OCI-LY7 (cell line): ENCODE results near the gene TTC36. TPM values are rescaled to one million over a fixed set of nuclear protein-coding genes. Genes with fewer than 3 reads are reported as not detected.

Source experiments
- BruUV-seq: library from RNA; stranded (reverse); fragments of 400-500 nt; replicated peaks from 2 replicates; lab custom pipeline; 2021; lab: Mats Ljungman, UMichigan
- CTCF ChIA-PET: fragments of 300-600 bp; sonication (Branson Sonifier 250); formaldehyde crosslinking; loops from one replicate; lab custom pipeline; 2022; ENCODE audit warnings: antibody characterized with exemption; ENCODE audit not compliant: unreplicated experiment; lab: Charles Lee
- POLR2A ChIA-PET: fragments of 300-600 bp; sonication (Branson Sonifier 250); formaldehyde crosslinking; loops from one replicate; lab custom pipeline; 2022; ENCODE audit warnings: antibody characterized with exemption; lab: Charles Lee
- DNase-seq: peaks from one replicate; pipeline ENCODE4 v3.0.0-alpha.2; 2015; ENCODE audit warnings: low spot score
- H2AFZ ChIP-seq: fragments of 200-600 bp; sonication (generic), shearing (Covaris generic); 2 replicates; pipeline ENCODE4 v1.6.1; 2014; ENCODE audit warnings: mild to moderate bottlenecking, antibody characterized with exemption, low read length, moderate library complexity
- H3K27ac ChIP-seq: fragments of 200-600 bp; sonication (generic); 2 replicates; pipeline ENCODE4 v1.5.1; 2014; ENCODE audit warnings: mixed run types, low read depth, mild to moderate bottlenecking, moderate library complexity, low read length, inconsistent platforms; ENCODE audit not compliant: poor library complexity, severe bottlenecking
- H3K36me3 ChIP-seq: fragments of 200-600 bp; sonication (generic); 2 replicates; pipeline ENCODE4 v1.6.1; 2014; ENCODE audit warnings: mild to moderate bottlenecking, antibody characterized with exemption, low read length, moderate library complexity, mixed read lengths; ENCODE audit not compliant: insufficient read depth
- H3K4me1 ChIP-seq: fragments of 200-600 bp; sonication (generic); 2 replicates; pipeline ENCODE4 v1.5.1; 2014; ENCODE audit warnings: mild to moderate bottlenecking, low read length; ENCODE audit not compliant: insufficient read depth, poor library complexity, severe bottlenecking
- H3K4me2 ChIP-seq: fragments of 200-600 bp; sonication (generic); 2 replicates; pipeline ENCODE4 v1.6.1; 2014; ENCODE audit warnings: mild to moderate bottlenecking, low read length
- H3K4me3 ChIP-seq: fragments of 200-600 bp; sonication (generic); 2 replicates; pipeline ENCODE4 v1.5.1; 2014; ENCODE audit warnings: mild to moderate bottlenecking, low read depth, low read length; ENCODE audit not compliant: poor library complexity, severe bottlenecking
- H3K79me2 ChIP-seq: fragments of 200-600 bp; sonication (generic); 2 replicates; pipeline ENCODE4 v1.6.1; 2016; ENCODE audit warnings: low read depth, mild to moderate bottlenecking, low read length, moderate library complexity, mixed read lengths; ENCODE audit not compliant: insufficient read depth
- H3K9me2 ChIP-seq: fragments of 200-600 bp; sonication (generic); 2 replicates; pipeline ENCODE4 v1.6.1; 2016; ENCODE audit warnings: mild to moderate bottlenecking, low read length, mixed read lengths; ENCODE audit not compliant: insufficient read depth
- H3K9me3 ChIP-seq: fragments of 200-600 bp; sonication (generic); 2 replicates; pipeline ENCODE4 v1.6.1; 2014; ENCODE audit warnings: mild to moderate bottlenecking, mixed run types, low read length, mixed read lengths
- H4K20me1 ChIP-seq: fragments of 200-600 bp; sonication (generic); 2 replicates; pipeline ENCODE4 v1.6.1; 2014; ENCODE audit warnings: mild to moderate bottlenecking, antibody characterized with exemption, low read length, moderate library complexity, mixed read lengths; ENCODE audit not compliant: insufficient read depth
- CTCF ChIP-seq: fragments of 200-600 bp; sonication (generic); conservative IDR thresholded peaks from 2 replicates; pipeline ENCODE4 v1.5.1; 2014; ENCODE audit warnings: mild to moderate bottlenecking, antibody characterized with exemption, low read length, moderate library complexity, mixed read lengths
- EZH2phosphoT487 ChIP-seq: fragments of 200-600 bp; sonication (generic); IDR thresholded peaks from 2 replicates; pipeline ENCODE4 v1.6.1; 2018; ENCODE audit warnings: low read depth, borderline replicate concordance, mild to moderate bottlenecking, mixed run types, antibody characterized with exemption, low read length, moderate library complexity, mixed read lengths
- intact Hi-C: fragments of 100-400 bp; cut with micrococcal nuclease; formaldehyde crosslinking; loops from one replicate; pipeline ENCODE4 v1.10.0; 2022; ENCODE audit not compliant: unreplicated experiment
- total RNA-seq, 2 experiments: library from RNA; depleted of rRNA in 1 of 2; stranded (reverse); fragments of >200 nt in 1 of 2; shearing (Covaris generic) in 1 of 2; gene quantifications; 2 replicates each; pipeline ENCODE4 v1.2.3, GENCODE V29; 2014 to 2022

Gene TTC36
- total RNA-seq, 2 experiments from 2014 or later: 0.82 TPM; not detected in 1

GRCh38 chr11:118532852-118533768 is 5.8 kb downstream of the TTC36 start:
- POLR2A ChIA-PET: interaction anchor here (0.5 kb wide), 1 partner anchor 138 kb away, joined by 3 read pairs; no protein-coding TSS in a partner anchor
- BruUV-seq: no TSS peak
- intact Hi-C loops: no loop called here

GRCh38 chr11:118533769-118534729 is 6.8 kb downstream of the TTC36 start:
- TF ChIP-seq EZH2phosphoT487: no peak
- TF ChIP-seq CTCF: no peak
- Histone ChIP-seq H3K9me3 (no peaks in the 10 kb centered on the region), H3K79me2 (no peaks in the 10 kb centered on the region), H3K36me3 (no peaks in the 10 kb centered on the region), H3K4me1 (peaks cover 14% of the 10 kb centered on the region), H3K27ac (no peak overlapping the region), H3K4me2 (no peak overlapping the region), H3K4me3 (no peak overlapping the region), H2AFZ (no peak overlapping the region), H3K9me2 (no peaks in the 10 kb centered on the region), H4K20me1 (no peaks in the 10 kb centered on the region)
- CTCF ChIA-PET: no interaction called here
- intact Hi-C loops: no loop called here
- POLR2A ChIA-PET: interaction anchor here (0.5 to 0.6 kb wide), 2 partner anchors 31 to 264 kb away, joined by 3 read pairs; no protein-coding TSS in a partner anchor
- no TSS peak for BruUV-seq
- DNase-seq: no peak

More at GRCh38 chr11:118532852-118533768, 5.8 kb downstream of the TTC36 start:
- no peaks in the 10 kb centered on the region for H3K79me2 ChIP-seq
- H3K4me1 ChIP-seq: peaks cover 14% of the 10 kb centered on the region
- CTCF ChIA-PET: no interaction called here
- no peak overlapping the region for H3K4me3 ChIP-seq
- no peaks in the 10 kb centered on the region for H3K9me2 ChIP-seq
- H3K36me3 ChIP-seq: peaks cover under 1% of the 10 kb centered on the region; the same call in 1 of the 2 replicates
- DNase-seq: no peak
- no peak overlapping the region for H3K27ac ChIP-seq
- no peak overlapping the region for H2AFZ ChIP-seq
- no peak overlapping the region for H3K4me2 ChIP-seq
- H4K20me1 ChIP-seq: no peaks in the 10 kb centered on the region
- no peaks in the 10 kb centered on the region for H3K9me3 ChIP-seq
- TF ChIP-seq CTCF: no peak
- TF ChIP-seq EZH2phosphoT487: no peak
